HFF-Myc (cell line): ENCODE results near the gene TGM5.
A peak's percentile ranks its signal among the peaks of the same experiment; 100 is the strongest.

ENCODE experiments used
- DNase-seq: peaks from one replicate; pipeline ENCODE4 v3.0.0-alpha.2; 2011; ENCODE audit warnings: low read depth; ENCODE audit errors: extremely low read depth
- H3K4me3 ChIP-seq: replicated peaks from 2 replicates; pipeline ENCODE4 v1.5.1; 2011; ENCODE audit warnings: low read depth, mild to moderate bottlenecking, control low read depth, low read length
- TF ChIP-seq, protein P1 (sequence below): IDR thresholded peaks from 2 replicates; pipeline ENCODE4 v1.5.1; 2012; ENCODE audit warnings: mild to moderate bottlenecking, low read depth, low read length, control low read depth; ENCODE audit errors: missing control alignments

TGM5 gene

DNA sequence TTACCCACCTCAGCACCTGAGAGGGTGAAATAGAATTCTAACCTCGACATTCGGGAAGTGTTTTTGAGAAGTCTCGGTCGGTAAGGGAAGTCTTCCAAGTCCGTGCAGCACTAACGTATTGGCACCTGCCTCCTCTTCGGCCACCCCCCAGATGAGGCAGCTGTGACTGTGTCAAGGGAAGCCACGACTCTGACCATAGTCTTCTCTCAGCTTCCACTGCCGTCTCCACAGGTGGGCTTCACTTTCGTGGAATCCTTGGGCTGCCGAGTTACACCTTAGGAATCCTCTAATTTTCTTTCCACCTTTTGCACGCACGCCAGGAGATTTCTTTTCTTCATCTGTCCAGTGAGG, 80.8 kb downstream of the TGM5 start:
- TF ChIP-seq, protein P1, sequence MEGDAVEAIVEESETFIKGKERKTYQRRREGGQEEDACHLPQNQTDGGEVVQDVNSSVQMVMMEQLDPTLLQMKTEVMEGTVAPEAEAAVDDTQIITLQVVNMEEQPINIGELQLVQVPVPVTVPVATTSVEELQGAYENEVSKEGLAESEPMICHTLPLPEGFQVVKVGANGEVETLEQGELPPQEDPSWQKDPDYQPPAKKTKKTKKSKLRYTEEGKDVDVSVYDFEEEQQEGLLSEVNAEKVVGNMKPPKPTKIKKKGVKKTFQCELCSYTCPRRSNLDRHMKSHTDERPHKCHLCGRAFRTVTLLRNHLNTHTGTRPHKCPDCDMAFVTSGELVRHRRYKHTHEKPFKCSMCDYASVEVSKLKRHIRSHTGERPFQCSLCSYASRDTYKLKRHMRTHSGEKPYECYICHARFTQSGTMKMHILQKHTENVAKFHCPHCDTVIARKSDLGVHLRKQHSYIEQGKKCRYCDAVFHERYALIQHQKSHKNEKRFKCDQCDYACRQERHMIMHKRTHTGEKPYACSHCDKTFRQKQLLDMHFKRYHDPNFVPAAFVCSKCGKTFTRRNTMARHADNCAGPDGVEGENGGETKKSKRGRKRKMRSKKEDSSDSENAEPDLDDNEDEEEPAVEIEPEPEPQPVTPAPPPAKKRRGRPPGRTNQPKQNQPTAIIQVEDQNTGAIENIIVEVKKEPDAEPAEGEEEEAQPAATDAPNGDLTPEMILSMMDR: no peak
- DNase-seq: no peak
- peak overlapping the region; percentile 79 for H3K4me3 ChIP-seq

DNA sequence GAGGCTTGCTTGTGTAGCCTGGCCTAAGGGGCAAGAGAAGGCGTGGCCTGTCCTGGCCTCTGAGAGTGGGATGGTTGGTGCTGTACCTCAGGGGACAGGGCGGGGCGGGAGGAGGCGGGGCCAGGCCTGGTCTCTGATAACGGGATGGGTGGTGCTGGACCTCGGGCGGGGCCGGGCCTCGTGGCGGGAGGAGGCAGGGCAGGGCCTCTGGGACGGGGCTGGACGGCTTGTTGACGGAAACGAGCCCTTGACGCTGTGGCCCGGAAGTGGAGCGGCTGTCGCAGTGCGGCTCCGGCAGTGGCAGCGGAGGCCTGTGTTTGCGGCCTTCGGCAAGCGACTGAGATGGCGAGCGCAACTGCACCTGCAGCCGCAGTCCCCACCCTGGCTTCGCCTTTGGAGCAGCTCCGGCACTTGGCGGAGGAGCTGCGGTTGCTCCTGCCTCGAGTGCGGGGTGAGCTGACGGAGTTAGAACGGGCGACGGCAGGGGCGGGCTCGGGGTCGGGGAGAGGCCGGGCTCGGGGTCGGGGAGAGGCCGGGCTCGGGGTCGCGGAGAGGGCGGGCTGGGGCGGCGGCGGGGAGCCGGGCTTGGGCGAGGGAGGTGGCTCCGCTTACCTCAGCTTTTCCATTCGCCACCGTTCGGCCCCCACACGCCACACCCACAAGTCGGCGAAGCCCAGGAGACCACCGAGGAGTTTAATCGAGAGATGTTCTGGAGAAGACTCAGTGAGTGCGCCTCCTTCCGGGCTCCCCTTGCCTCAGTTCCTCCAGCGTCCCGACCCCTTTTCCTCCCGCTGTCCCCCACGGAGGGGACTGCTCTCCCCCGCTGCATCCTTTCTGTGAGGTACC, 81.3 kb downstream of the TGM5 start, which contains the start of gene CCNDBP1:
CCNDBP1 (plus strand) TSS at position 247 of the 846 bp plus-strand sequence; CDS start at position 343, 96 bp downstream.
- TF ChIP-seq, protein P1: peak; percentile 43
- peak within 1 kb of the TSS; percentile 79 for H3K4me3 ChIP-seq
- DNase-seq: peak; percentile 62

DNA sequence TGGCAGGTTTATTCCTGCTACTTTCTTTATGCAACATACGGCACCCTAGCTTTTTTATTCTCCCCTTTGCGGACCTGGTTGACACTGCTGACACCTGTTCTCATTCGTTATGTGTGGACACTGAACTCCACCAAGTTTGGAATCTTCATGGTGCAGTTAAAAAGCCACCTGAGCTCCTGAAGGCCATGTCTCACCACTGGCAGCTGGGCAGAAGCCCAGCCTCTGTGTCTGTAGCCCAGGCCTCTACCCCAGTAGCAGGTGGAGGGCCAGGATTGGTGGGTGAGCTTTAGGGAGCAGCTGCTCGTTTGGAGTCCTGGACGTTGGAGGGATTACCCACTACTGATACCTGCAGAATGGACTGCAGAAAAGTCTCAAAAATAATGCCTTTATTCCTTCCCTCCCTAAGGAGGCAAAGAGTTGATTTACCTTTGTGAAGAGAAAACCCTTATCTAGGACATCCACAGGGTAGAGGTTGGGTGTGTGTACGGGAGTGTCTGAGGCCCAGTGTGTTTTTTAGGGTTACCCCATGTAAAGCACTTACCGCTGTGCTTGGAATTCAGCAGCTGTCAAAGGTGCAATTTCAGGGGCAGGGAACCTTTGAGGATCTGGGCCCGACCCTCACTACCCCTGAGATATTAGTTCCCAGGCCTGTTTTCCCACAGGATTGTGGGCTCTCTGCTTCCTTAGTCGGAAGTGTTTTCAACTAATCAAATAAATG, 82.2 kb downstream of the TGM5 start:
- no peak for DNase-seq
- TF ChIP-seq, protein P1: no peak
- H3K4me3 ChIP-seq: peak overlapping the region; percentile 79

DNA sequence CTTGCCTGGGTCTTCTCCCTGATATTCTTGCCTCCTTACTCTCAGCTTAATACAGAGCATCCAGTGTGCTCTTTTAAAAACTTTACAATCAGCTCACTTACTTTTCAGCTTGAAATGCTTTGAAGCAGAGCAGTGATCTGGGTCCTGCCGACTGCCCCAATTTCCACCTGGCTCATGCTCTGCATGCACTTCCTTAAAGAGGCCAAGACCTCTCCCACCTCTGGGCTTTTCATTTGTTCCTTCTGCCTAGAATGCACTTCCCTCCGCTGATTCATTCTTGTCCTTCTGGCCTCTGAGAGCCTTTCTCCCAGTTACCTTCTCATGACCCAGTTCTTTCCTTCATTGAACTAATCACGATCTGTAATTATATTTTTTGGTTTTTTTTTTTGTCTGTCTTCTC, 83.5 kb downstream of the TGM5 start:
- TF ChIP-seq, protein P1: no peak
- DNase-seq: no peak
- H3K4me3 ChIP-seq: no peak overlapping the region
